ENCODE measurements around the gene ACTA2.
A peak's percentile ranks its signal among the peaks of the same experiment; 100 is the strongest.

The ACTA2 gene

GRCh38 chr10:88952647-88953111, at the start of gene ACTA2:
Gene ACTA2 (minus strand): TSS chr10:88952773. CDS start chr10:88948930, 3,843 bp downstream.
- no peak for DNase-seq (ENCODE audit: low spot score)

GRCh38 chr10:89001729-89002072, 49.1 kb upstream of the ACTA2 start:
- DNase-seq (ENCODE audit: low spot score): peak; percentile 52

GRCh38 chr10:89001024-89001728, 48.6 kb upstream of the ACTA2 start:
- DNase-seq (ENCODE audit: low spot score): peak; percentile 73

GRCh38 chr10:88999625-89000024, 47.1 kb upstream of the ACTA2 start:
- peak; percentile 67 for DNase-seq (ENCODE audit: low spot score)

GRCh38 chr10:88996927-88997326, 44.4 kb upstream of the ACTA2 start:
- peak; percentile 43 for DNase-seq (ENCODE audit: low spot score)

- peak; percentile 61 for DNase-seq (ENCODE audit: low spot score)
Measured at GRCh38 chr10:88995156-88995876, 42.7 kb upstream of the ACTA2 start.

GRCh38 chr10:88994019-88994418, 41.4 kb upstream of the ACTA2 start:
- DNase-seq (ENCODE audit: low spot score): peak; percentile 55

- DNase-seq (ENCODE audit: low spot score): peak; percentile 27
Measured at GRCh38 chr10:88992921-88993524, 40.5 kb upstream of the ACTA2 start.

- DNase-seq (ENCODE audit: low spot score): no peak
Measured at GRCh38 chr10:88991899-88992320, 39.3 kb upstream of the ACTA2 start.

GRCh38 chr10:88991161-88991898, 38.8 kb upstream of the ACTA2 start:
- DNase-seq (ENCODE audit: low spot score): peak; percentile 76

GRCh38 chr10:88990384-88991160, 38.0 kb upstream of the ACTA2 start, which contains the start of gene FAS:
Gene FAS (plus strand): TSS chr10:88990798. CDS start chr10:88990877, 79 bp downstream.
- DNase-seq (ENCODE audit: low spot score): peak; percentile 91

- peak; percentile 45 for DNase-seq (ENCODE audit: low spot score)
Measured at GRCh38 chr10:88989824-88990383, 37.3 kb upstream of the ACTA2 start.

- no peak for DNase-seq (ENCODE audit: low spot score)
Measured at GRCh38 chr10:88989423-88989822, 36.9 kb upstream of the ACTA2 start.

GRCh38 chr10:88987840-88988239, 35.3 kb upstream of the ACTA2 start:
- DNase-seq (ENCODE audit: low spot score): no peak

- peak; percentile 33 for DNase-seq (ENCODE audit: low spot score)
Measured at GRCh38 chr10:88987243-88987725, 34.7 kb upstream of the ACTA2 start.

- DNase-seq (ENCODE audit: low spot score): peak; percentile 45
Measured at GRCh38 chr10:88986549-88987242, 34.1 kb upstream of the ACTA2 start.

GRCh38 chr10:88984525-88984924, 32.0 kb upstream of the ACTA2 start:
- no peak for DNase-seq (ENCODE audit: low spot score)

- DNase-seq (ENCODE audit: low spot score): no peak
Measured at GRCh38 chr10:88983939-88984338, 31.4 kb upstream of the ACTA2 start.

GRCh38 chr10:88983206-88983605, 30.6 kb upstream of the ACTA2 start:
- no peak for DNase-seq (ENCODE audit: low spot score)

GRCh38 chr10:88982366-88982765, 29.8 kb upstream of the ACTA2 start:
- DNase-seq (ENCODE audit: low spot score): no peak
